Heart left ventricle (tissue), 16 donors: ENCODE measurements around the gene RPS8. TPM values are rescaled to one million over a fixed set of nuclear protein-coding genes. Genes with fewer than 3 reads are reported as not detected.
"Not testable (repeated sequence)": the region's sequence is repeated elsewhere in the genome, so short reads cannot be mapped to it uniquely, and the experiment has no call there.

Experiments
- ATAC-seq, 4 donors: fragments of 200-7000 bp; cut with Tn5 transposase; one replicate each; pipeline ENCODE4 v1.9.1; 2020 to 2022; ENCODE audit warnings: moderate library complexity in 4 of 4, mild to moderate bottlenecking in 3 of 4, moderate number of reproducible peaks in 1 of 4
- DNase-seq, 5 donors: peaks; one replicate each; pipeline ENCODE4 v3.0.0-alpha.2; 2020
- H3K27ac ChIP-seq, 12 donors: fragments of 200-600 bp; sonication (generic) in 4 of 12; one replicate each; pipeline versions ENCODE4 v1.5.0 to v1.8.0; 2016 to 2022; ENCODE audit warnings: mild to moderate bottlenecking in 2 of 12
- H3K27me3 ChIP-seq, 9 donors: fragments of 200-600 bp; sonication (generic) in 2 of 9; one replicate each; pipeline versions ENCODE4 v1.5.1 to v1.8.0; 2016 to 2022; ENCODE audit warnings: mild to moderate bottlenecking in 3 of 9
- H3K36me3 ChIP-seq, 9 donors: fragments of 200-600 bp; sonication (generic) in 2 of 9; one replicate each; pipeline versions ENCODE4 v1.5.0 to v1.8.0; 2018 to 2022; ENCODE audit warnings: mild to moderate bottlenecking in 2 of 9
- H3K4me1 ChIP-seq, 12 donors: fragments of 200-600 bp; sonication (generic) in 4 of 12; one replicate each; pipeline versions ENCODE4 v1.5.0 to v1.8.0; 2016 to 2022; ENCODE audit warnings: mild to moderate bottlenecking in 3 of 12
- H3K4me3 ChIP-seq, 12 donors: fragments of 200-600 bp; sonication (generic) in 4 of 12; one replicate each; pipeline versions ENCODE4 v1.5.0 to v1.8.0; 2017 to 2022; ENCODE audit warnings: mild to moderate bottlenecking in 9 of 12, moderate library complexity in 4 of 12
- H3K9me3 ChIP-seq, 12 donors: fragments of 200-600 bp; sonication (generic) in 4 of 12; one replicate each; pipeline versions ENCODE4 v1.5.0 to v1.8.0; 2016 to 2022; ENCODE audit warnings: mild to moderate bottlenecking in 1 of 12
- CTCF ChIP-seq, 12 donors: fragments of 200-600 bp; sonication (generic) in 4 of 12; IDR thresholded peaks; one replicate each; pipeline versions ENCODE4 v1.5.0 to v1.8.0; 2018 to 2022; ENCODE audit warnings: antibody characterized with exemption in 12 of 12, mild to moderate bottlenecking in 5 of 12
- POLR2A ChIP-seq, 2 donors: fragments of 450-650 bp; IDR thresholded peaks; one replicate each; pipeline ENCODE4 v1.6.1; 2017; ENCODE audit warnings: antibody characterized with exemption in 2 of 2, mild to moderate bottlenecking in 2 of 2, moderate library complexity in 2 of 2
- WGBS, 4 donors: extraction: QIAGEN DNeasy Blood & Tissue Kit in 2 of 4; methylation state at CpG; one replicate each; pipeline versions ENCODE4 v1.1.5 to v1.1.7; 2013 to 2018; 5-methylcytosine and 5-hydroxymethylcytosine counted together
- intact Hi-C, 10 donors: fragments of 100-400 bp; cut with DNase I; formaldehyde crosslinking; loops; one replicate each; pipeline versions ENCODE4 v1.11.1 to v1.14.2; 2022
- polyA plus RNA-seq, 2 donors: library from polyadenylated mRNA; stranded (reverse); fragments of 200-250 nt; gene quantifications; one replicate each; pipeline ENCODE4 v1.2.3, GENCODE V29; 2013
- total RNA-seq, 9 donors: library from RNA; depleted of rRNA in 2 of 9; stranded (reverse); fragments of >200 nt in 2 of 9; fragmentation: NEBNext Ultra II Directional in 3 of 9; extraction: Animal tissue kit (Norgen Biotek cat#: 25700) in 3 of 9; gene quantifications; one replicate each; pipeline versions ENCODE4 v1.1.0 to v1.2.4, GENCODE V29; 2016 to 2023
- donor health status: ischemic (EF 13 %, LVEDD 7.1; RV severe dilation, severe dysfunction).
- donor health status: healthy with polysubstance abuse.
- donor health status: DM: no; HTN: yes; CAD: no.
- donor health status: DM: no; HTN: no; CAD: no.
- donor health status: ischemic (EF 25% LVEDD 6.9; RV normal size, moderate dysfunction).
- donor health status: ischemic (EF 25% LVEDD 5.7; RV mildly dilated, moderate dysfunction).
- donor health status: healthy.
- donor health status: DM: yes; HTN: yes; CAD: no.
- donor health status: ischemic (EF 35%, LVEDD 5.7; RV mildly dilated, moderate dysfunction).
- donor health status: nonischemic (EF 11% LVEDD 7.7; RV severe dilation, severe dysfunction).
- donor health status: DM: yes; HTN: yes; CAD: no.
- donor health status: PGD.
- donor health status: ischemic (EF 29% LVEDD 5.4; RV normal size, mild dysfunction).
- donor health status: nonischemic (EF 23%, LVEDD 6.1; RV moderate dilation, normal function).

RPS8 gene
- total and polyA plus RNA-seq, 11 donors: 576 to 1,848 (median 967) TPM

- peak; percentile 35 to 70 (median 47) for ATAC-seq
- Histone ChIP-seq H3K9me3 (no peaks in the 10 kb centered on the region), H3K27me3 (no peaks in the 10 kb centered on the region), H3K4me3 (peak within 1 kb of the TSS in 10 of 12 donors; percentile 27 to 59 (median 44)), H3K27ac (peak within 1 kb of the TSS; percentile 91 to 100 (median 99)), H3K36me3 (peaks cover 0 to 36% (median 32%) of the 10 kb centered on the region in 9 donors), H3K4me1 (peaks cover 14 to 96% (median 79%) of the 10 kb centered on the region in 12 donors)
- WGBS, 4 donors: 31 to 53% (median 44%) methylated on average over 19 to 23 of the region's 23 CpGs
- TF ChIP-seq POLR2A (IDR thresholded peaks at IDR 0.05) (peak in 1 of 2 donors; percentile 61), CTCF (IDR thresholded peaks at IDR 0.05) (no peak)
- peak; percentile 89 to 92 (median 90) for DNase-seq
- intact Hi-C loops: loop anchor here in 1 of 10 donors (10.0 kb wide), 1 partner anchor 497 kb away; no protein-coding TSS in a partner anchor
Measured at GRCh38 chr1:44808063-44808937, 33.0 kb downstream of the RPS8 start, which contains the start of gene BTBD19. BTBD19 (plus strand) TSS chr1:44808523; CDS start chr1:44808821, 298 bp downstream.

- TF ChIP-seq CTCF (IDR thresholded peaks at IDR 0.05): peak in 2 of 12 donors; percentile 23 to 25
- no peak for TF ChIP-seq POLR2A (IDR thresholded peaks at IDR 0.05)
- intact Hi-C loops: loop anchor here in 1 of 10 donors (10.0 kb wide), 1 partner anchor 496 kb away; no protein-coding TSS in a partner anchor
- H3K4me1 ChIP-seq: peaks cover 11 to 94% (median 78%) of the 10 kb centered on the region in 12 donors
- H3K4me3 ChIP-seq: peak overlapping the region in 10 of 12 donors; percentile 27 to 59 (median 44)
- peak; percentile 63 to 75 (median 72) for DNase-seq
- 41 to 58% (median 48%) methylated on average over 5 to 6 of the region's 6 CpGs for WGBS, 4 donors
- no peaks in the 10 kb centered on the region for H3K27me3 ChIP-seq
- no peaks in the 10 kb centered on the region for H3K9me3 ChIP-seq
- H3K36me3 ChIP-seq: peaks cover 0 to 27% (median 23%) of the 10 kb centered on the region in 9 donors
- ATAC-seq: peak in 1 of 4 donors; percentile 2
- H3K27ac ChIP-seq: peak overlapping the region; percentile 91 to 100 (median 99)
Measured at GRCh38 chr1:44808938-44809917, 33.9 kb downstream of the RPS8 start.

GRCh38 chr1:44810101-44810761 is 34.9 kb downstream of the RPS8 start:
- Histone ChIP-seq H3K4me1 (peaks cover 11 to 94% (median 76%) of the 10 kb centered on the region in 12 donors), H3K27ac (peak overlapping the region; percentile 91 to 100 (median 99)), H3K4me3 (peak overlapping the region in 9 of 12 donors; percentile 39 to 59 (median 46)), H3K36me3 (peaks cover 0 to 24% (median 19%) of the 10 kb centered on the region in 9 donors), H3K9me3 (no peaks in the 10 kb centered on the region), H3K27me3 (no peaks in the 10 kb centered on the region)
- ATAC-seq (no peak), DNase-seq (peak in 3 of 5 donors; percentile 67 to 80 (median 74))
- intact Hi-C loops: loop anchor here in 1 of 10 donors (10.0 kb wide), 1 partner anchor 75 kb away; the partner anchor contains the start of genes KIF2C and RNU5D-1
- 58 to 74% (median 61%) methylated on average over 4 to 12 of the region's 12 CpGs for WGBS, 4 donors
- no peak for TF ChIP-seq CTCF (IDR thresholded peaks at IDR 0.05)
- TF ChIP-seq POLR2A (IDR thresholded peaks at IDR 0.05): no peak

GRCh38 chr1:44810762-44811105 is 35.4 kb downstream of the RPS8 start:
- ATAC-seq, H3K9me3 ChIP-seq, H3K27me3 ChIP-seq: not testable (repeated sequence)
- peak overlapping the region in 11 of 12 donors; percentile 35 to 100 (median 99) for H3K27ac ChIP-seq
- peaks cover 11 to 89% (median 72%) of the 10 kb centered on the region in 12 donors for H3K4me1 ChIP-seq
- H3K4me3 ChIP-seq: peak overlapping the region in 3 of 12 donors; percentile 41 to 59 (median 42)
- H3K36me3 ChIP-seq: peaks cover 0 to 23% (median 14%) of the 10 kb centered on the region in 9 donors
- WGBS, 4 donors: 87 to 93% (median 89%) methylated on average over 4 of the region's 4 CpGs
- intact Hi-C loops: loop anchor here in 1 of 10 donors (10.0 kb wide), 1 partner anchor 76 kb away; the partner anchor contains the start of genes KIF2C and RNU5D-1
- peak in 1 of 5 donors; percentile 36 for DNase-seq
